CD4-positive, alpha-beta T cell treated with Interferon alpha-2 for 1 hour (primary cell): ENCODE measurements around the gene INMT.
A peak's percentile ranks its signal among the peaks of the same experiment; 100 is the strongest.

Source experiments
- DNase-seq, 2 donors: peaks; one replicate each; pipeline ENCODE4 v3.0.0-alpha.2; 2020 to 2022

Gene INMT

DNA sequence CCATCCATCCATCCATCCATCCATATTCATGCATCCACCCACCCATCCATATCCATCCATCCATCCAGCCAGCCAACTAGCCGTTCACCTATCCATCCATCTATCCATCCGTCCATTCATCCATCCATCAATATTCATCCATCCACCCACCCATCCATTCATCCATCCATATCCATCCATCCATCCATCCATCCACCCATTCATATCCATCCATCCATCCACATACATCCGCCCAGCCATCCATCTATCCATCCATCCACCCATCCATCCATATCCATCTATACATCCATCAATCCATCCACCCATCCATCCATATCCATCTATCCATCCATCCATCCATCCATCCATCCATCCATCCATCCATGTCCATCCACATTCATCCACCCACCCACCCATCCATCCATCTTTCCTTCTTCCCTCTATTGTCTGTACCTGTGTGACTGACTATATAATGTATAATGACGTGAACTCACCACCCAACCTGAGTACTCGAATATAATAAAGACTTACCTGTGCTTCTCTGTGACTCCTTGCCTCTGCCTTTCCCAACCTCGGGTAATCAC lies 2.5 kb downstream of the INMT start:
- DNase-seq = no peak

DNA sequence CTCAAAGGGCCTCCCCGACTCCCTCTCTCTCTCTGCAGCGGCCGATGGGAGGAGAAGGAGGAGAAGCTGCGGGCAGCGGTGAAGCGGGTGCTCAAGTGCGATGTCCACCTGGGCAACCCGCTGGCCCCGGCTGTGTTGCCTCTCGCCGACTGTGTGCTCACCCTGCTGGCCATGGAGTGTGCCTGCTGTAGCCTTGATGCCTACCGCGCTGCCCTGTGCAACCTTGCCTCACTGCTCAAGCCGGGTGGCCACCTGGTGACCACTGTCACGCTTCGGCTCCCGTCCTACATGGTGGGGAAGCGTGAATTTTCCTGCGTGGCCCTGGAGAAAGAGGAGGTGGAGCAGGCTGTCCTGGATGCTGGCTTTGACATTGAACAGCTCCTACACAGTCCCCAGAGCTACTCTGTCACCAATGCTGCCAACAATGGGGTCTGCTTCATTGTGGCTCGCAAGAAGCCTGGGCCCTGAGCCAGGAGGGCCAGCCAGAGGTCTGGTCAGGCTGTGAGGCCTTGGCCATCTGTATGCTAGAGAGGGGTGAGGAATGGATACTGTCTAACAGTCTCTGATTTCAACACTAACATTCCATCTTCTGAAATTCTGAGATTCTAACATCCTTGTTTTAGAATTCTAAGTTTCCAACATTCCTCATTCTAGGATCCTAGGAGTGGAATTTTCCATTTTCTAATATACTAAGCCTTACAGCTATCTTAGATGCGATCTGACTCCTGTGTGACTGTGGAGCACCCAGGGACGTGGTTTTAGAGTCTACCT lies 3.6 kb downstream of the INMT start:
- DNase-seq = no peak

DNA sequence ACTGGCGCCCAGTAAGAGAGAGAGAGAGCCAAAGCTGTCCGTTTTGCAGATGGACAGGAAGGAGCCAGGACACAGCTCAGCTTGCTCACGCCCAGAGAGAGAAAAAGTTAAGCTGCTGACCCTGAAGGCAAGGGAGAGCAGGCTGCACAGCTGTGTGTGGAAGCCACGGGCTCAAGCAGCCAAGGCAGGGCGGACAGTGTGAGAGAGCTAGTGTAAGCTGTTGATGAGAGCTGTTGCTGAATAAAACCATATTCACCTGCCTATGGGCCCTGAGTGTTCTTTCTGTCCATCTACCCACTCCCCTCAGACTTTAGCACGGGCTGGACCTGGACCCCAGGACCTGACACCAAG lies 5.4 kb downstream of the INMT start:
- DNase-seq = no peak

DNA sequence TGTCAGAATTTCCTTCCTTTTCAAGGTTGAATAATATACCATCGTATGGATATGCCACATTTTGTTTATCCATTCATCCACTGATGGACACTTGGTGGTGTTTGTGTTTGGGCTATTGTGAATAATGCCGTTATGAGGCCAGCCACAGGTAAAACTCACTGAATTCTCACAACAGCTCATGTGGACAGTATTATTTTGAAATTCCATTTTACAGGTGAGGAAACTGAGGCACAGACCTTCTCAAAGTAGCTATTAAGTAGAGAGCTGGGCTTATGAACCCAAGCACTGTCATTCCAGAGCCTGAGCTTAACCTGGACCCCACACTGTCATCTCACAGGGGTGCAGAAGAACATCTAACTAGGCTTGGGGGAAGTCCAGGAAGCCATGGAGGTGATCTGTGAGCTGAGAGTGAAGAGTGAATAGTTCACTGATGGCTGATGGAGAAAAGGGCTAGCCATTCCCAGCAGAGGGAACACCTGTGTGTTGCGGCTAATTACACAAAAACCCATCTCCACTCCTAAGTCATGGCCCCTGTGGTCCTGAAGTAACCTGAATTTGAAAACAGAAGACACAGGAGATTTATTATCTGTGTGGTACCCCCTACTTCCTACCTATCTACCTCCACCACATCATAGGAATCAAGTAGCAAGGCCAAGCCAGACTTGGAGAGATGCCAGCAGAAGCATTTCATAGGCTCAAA lies 8.7 kb downstream of the INMT start:
- no peak for DNase-seq

DNA sequence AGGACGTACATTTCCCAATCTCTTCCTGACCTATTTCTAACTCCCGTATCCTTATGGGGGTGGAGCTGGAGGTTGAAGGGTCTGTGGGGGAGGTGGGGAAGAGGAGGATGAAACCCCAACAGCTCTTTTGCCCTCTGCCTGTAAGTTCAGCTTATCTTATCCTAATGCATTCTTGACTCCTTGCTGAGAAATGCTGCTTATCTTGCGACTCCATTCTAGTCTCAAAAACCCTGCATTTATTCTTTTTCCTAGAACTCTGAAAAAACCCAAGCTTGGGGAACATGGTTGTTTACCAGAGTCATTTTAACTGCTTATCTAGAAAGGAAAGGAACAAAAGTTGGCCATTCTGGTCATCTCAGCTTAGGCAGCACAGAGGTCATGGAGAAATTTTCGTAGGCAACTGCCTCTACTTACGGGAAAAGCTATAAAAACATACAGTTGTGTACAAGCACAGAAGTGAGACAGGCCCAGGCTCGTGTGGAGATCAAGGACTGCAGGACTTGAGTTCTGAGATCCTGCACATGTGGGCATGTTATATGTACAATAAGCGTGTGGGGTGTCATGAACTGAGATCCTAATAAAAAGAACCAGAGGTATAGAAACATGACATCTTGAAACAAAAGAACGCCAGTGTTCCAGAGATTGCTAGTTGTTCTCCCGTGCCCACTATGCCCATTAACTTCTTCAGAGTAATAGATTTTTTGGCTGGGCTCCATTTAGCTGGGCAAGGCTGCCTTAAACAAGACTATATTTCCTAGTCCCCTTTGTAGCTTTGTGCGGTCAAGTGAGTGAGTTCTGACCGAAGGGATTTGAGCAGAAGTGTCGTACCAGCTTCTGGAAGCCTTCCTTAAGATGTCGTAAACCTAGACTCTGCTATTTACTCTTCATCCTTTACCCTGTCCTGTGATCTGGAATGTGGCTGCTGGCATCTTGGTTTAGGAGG lies 9.6 kb downstream of the INMT start:
- DNase-seq = no peak

DNA sequence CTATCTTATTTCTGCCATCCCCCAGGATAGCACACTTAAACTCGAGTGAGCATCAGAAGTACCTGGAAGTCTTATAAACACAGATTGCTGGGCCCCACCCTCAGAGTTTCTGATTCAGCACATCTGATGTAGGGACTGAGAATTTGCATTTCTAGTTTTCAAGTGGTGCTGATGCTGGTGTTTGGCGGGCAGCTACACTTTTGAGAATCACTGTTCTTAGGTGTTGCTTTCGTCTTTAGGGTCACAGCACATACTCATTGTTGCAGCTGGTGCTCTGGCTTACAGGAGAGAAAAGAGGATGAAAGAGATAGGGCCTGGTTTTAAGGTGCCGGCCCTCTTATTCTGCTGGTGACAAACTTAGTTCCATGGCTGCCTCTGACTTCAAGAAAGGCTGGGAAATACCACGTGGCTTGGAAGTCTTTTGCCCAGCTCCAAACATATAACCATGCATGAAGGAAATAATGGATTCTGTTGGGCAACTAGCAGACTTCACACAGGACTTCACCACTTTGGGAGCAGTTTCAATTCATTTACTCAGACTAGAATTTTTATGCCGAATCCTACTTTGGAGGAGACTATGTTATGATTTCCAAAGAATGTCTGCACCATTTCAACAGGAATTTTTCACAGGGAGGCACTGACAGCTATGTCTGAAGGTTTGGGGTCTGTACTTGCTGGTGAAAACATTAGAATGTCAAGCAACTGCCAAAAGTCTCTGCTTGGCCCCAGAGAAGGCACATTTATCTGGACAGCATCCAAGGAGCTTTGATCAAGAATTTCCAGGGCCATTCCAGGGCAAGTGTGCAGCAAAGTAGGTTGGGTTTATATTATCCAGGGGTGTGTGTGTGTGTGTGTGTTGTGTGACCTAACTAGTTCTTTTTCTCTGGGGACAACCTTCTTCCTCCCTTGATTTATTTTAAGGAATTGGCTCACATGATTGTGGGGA lies 12.4 kb downstream of the INMT start:
- DNase-seq = no peak

DNA sequence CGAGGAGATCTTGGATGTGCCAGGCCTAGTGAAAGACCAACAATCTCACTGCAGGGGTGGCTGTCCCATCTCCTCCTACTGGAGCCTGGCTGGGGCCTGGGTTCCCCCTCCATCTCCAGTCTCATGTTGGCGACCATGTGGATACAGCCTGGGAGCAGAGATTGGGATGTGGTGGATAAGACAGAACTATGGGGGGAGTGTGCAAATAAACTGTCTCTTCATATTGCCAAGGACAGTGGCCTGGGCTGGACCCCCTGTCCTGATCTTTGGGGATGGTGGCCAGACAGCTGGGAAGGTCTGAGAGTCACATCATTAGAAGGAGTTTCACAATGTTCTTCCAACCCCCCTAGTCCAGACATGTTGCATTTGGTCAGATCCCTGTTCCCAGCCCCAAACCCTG lies 13.5 kb downstream of the INMT start:
- DNase-seq = no peak

DNA sequence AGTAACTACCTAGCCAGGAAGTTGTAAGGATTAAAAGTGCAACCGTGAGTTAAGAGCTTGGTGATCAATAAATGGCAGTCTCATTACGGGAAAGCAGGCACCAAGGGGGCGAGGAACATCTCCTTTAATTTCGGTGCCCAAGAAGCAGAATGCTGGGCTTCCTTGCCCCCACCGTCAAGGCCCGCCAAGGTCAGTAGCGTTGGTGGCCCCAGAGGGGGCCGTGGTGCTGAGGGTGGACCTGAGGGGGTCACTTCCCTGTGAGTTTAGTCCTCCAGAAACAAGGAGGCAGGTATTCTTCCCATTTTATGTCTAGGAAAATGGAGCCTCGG lies 18.9 kb downstream of the INMT start:
- DNase-seq = no peak

DNA sequence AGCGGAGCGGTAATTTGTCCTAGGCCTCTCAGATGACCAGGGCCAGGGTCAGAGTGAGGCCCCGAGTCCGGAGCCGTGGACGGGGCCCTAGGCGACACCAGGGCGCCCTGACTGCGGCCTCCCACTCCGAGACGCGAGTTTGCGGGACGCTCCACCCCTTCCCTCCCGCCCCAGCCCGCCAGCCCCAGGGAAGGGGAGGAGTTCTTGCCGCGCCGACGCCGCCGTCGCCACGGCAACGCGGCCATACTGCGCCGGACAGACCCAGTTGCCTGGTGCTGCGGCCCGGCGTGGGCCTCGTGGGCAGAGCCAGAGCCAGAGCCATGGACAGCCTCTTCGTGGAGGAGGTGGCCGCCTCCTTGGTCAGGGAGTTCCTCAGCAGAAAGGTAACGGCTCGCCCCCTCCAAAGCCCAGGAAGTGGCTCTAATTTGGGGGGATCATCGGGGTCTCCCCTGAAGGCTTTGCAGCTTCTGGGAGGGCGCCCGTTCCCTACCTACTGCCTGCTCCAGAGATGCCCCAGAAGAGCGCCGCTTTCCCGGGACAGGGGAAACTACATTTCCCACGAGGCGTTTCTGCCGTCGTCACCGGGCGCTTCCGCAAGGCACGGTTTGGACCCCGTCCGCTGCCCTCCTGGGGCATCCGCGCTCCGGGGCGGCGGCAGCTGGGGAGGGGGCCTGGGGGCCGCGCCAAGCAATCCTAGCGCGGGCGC lies 19.4 kb downstream of the INMT start, which contains the start of gene MINDY4:
TSS of gene MINDY4 (plus strand) at position 244 of the 706 bp plus-strand sequence. CDS start at position 321, 77 bp downstream.
- peak; percentile 73 to 76 for DNase-seq

DNA sequence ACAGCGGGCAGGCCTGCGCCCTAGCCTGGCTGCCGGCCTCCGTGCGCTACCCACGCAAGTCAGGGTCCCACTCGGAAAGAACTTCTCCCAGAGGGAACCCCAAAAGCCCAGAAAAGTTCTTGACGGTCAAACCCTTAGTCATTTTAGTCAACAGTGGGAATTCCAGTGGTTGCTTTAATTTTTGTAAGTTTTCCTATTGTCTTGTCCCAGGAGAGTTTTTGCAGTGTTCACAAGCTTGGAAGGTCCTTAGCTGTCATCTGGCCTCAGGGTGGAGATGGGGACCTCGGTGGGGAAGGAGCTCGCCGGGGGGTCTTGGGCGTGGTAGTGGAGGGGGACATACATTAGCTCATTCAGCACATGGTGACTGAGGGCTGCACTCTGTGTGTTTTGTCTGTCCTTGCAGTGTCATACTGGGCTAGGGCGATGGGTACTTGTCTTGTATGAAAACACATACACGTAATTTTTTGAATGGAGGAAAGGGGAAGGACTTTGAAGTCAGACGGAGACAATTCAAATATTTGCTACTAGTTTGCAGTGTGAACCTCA lies 20.0 kb downstream of the INMT start:
- no peak for DNase-seq

DNA sequence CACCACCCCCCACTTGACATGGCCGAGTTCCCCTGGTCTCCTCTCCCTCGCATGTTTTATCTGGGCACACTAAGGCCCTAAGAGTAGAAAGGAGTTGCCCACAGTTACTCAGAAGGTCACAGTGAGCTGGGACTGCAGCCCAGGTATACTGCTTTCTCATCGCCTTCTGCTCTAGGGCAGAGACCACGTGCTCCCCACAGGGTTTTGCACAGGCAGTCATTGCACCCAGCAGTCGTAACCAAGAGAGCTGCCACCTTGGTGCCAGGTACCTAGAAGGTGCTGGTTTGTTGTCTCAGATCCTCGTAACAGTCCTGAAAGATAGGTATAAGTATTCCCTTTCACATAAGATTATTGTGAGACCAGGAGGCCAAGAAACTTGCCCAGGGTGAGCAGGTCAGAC lies 21.0 kb downstream of the INMT start:
- no peak for DNase-seq

DNA sequence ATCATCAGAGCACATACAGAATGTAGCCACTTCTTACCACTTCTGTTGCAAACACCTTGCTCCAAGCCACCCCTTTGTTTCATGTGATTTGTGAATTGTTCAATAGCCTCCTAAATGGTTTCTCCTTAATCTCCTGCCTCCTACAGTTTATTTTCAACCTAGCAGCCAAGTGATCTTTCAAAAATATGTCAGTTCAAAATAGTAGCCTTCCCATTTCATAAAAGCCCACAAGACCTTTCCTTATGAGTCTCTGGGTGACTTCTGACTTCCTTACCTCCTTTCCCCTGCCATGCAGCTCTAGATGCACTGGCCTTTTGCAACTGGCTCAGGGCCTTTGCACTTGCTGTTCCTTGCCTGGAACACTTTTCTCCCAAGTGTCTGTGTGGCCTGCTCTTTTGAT lies 24.1 kb downstream of the INMT start:
- no peak for DNase-seq

DNA sequence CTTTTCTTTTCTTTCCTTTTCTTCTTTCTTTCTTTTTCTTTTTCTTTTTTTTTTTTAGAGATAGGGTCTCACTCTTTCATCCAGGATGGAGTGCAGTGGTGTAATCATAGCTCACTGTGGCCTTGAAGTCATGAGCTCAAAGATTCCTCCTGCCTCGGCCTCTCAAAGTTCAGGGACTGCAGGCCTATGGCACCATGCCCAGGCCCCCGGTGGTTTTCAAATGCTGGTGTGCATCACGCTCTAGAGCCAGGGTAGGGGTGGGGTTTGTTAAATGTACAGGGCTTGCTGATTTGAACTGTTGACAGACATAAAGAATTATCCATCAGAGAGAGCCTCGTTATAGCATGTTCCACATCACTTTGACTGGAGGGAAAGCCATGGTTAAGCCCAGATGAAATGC lies 25.0 kb downstream of the INMT start:
- DNase-seq = no peak

DNA sequence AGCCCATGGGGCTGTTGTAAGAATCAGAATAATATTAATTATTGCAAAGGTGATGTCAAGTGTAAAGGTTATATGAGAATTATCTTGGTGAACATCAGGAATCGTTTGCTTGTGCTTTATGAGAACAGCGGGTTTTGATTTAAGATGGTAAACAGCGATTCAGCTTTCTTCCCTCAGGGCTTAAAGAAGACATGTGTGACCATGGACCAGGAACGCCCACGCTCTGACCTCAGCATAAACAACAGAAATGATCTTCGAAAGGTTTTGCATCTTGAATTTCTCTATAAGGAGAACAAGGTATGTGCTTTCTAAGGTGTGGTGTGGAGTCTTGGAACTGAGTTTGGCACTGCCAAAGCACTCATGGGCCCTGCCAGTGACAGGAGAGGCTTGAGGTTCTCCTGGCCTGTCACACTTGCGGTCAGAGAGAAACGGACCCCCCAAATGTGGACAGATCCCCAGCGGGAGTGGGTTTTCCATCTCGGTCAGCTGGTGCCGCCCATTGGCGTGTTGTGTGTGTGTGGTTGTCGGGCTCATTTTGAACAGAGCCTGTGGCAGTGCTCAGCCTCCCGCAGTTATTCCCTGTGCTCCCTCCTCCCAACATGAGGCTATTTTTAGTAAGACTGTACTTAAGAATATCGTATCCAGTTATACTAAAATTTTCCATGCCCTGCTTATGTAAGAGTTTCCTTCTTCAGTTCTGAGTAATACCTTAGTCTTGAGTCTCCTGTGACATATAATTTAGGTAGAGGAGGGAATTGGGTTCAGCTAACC lies 26.5 kb downstream of the INMT start:
- no peak for DNase-seq

DNA sequence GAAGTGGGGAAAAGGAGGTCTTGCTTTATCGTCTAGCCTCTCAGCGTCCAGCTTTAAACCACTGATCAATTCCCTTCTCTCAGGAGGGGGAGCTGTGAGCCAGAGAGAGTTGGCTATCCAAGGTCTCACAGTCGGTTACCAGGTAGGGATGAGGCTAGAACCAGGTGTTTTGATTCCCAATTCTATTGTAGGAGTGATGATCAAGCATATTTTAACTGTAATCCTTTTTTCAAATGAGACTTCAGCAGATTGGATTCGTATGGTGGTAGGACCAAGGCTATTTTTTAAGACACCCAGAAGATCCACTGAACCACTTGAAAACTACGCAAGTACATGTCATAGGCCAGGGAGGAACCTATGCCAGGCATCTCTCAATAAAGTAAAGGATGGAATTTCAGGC lies 27.6 kb downstream of the INMT start:
- DNase-seq = no peak

DNA sequence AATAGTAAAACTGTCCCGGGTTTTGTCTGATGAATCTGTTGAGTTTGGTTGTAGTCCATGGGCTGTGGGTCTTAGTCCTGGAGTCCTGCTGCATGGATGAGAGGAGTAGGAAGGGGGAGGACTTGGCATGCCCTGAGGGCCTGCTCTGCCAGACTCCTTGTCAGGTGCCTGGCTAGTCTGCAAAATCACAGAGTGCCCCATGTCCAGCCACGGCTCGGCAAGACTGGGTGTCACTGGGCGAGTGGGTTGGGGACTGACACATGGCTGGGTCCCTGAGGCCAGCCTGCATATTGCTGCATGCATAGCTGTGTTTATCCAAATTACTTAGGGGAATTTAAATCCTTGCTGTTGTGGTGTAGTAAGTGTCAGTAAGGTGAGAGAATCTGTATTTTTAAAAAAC lies 29.0 kb downstream of the INMT start:
- no peak for DNase-seq

DNA sequence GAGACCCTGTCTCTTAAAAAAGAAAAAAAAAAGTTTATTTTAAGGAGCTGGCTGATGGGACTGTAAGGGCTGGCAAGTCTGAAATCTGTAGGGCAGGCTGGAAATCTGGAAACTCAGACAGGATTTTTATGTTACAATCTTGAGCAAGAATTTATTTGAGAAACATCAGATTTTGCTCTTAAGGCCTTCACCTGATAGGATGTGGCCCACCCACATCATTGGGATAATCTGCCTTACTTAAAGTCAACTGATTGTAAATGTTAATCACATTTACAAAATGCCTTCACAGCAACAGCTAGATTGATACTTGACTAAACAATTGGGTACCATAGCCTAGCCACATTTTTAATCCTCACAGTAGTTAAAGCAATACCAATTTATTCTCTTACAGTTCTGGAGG lies 30.8 kb downstream of the INMT start:
- no peak for DNase-seq

DNA sequence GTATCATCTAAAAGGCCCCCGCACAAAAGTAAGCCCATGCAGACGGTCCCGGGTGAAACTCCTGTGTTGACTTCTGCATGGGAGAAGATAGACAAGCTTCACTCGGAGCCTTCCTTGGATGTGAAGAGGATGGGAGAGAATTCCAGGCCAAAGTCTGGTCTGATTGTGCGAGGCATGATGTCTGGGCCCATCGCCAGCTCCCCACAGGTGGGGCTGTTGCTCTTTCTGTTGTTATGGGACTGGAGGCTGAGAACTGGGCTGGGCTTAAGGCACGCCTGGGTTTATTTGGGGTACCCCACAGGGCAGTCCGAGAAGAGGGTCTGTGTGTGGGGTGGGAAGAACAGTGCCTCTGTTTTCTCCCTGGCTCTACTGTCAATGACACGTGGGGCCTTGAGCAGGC lies 33.9 kb downstream of the INMT start:
- no peak for DNase-seq

DNA sequence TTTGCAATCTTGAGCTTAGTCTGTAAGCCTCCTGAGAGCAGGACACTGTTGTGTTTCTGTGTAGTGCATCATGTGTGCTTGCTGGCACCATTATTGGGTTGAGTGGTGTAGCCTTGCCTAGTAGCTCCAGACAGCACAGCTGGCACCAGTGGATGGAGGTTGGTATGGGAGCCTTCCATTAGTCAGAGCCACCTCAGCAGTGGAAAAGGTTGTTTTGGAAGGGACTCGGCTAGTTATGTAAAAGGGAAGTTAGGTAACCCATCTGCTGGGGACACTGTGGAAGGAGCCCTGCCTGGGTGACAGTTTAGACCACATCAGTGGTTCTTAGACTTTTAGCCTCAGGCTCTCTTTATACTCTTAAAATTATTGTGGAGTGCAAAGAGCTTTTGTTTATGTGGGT lies 35.6 kb downstream of the INMT start:
- no peak for DNase-seq

DNA sequence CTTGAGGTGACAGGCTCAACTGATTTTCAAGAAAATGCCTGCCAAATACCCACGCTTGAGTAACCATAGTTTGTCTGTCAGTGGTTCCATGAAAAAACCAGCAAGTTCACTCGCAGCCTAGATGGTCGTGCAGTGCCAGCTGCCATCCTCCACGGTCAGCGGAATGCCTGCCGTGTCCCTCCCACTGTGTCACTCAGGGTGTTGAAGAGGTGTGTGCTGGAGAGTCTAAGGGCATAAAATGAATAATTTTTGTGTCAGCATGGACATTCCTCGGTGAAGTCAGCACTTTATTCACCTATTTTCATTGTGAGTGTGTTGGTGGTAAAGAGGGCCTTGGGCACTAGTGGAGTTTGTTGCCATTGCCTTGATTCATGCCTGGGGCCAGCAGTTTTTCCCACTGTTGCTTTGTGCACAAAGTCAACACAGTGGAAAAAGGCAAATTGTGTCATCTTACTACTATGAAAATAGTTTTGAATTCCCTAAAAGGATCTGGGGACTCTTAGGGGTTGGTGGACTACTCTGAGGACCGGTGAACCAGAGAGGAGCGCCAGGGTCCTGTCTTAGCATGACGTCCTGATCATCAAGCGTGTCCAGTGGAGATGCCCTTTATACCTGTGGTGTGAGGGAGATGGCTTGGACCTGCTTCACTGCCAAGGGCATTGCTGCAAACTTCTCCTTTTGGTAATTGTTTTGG lies 36.9 kb downstream of the INMT start:
- no peak for DNase-seq
